ENCODE results near the gene NIPA2. TPM values are rescaled to one million over a fixed set of nuclear protein-coding genes. Genes with fewer than 3 reads are reported as not detected.

The NIPA2 gene
- total RNA-seq (2021) = 77.9 and 79.3 TPM in 2 replicates
- long read RNA-seq, transcript NIPA2-201 (8 exons, 3,233 nt) = minor isoform, 98 of 942 reads
- long read RNA-seq, transcript NIPA2-203 (6 exons, 2,280 nt) = major isoform, 354 of 942 reads
- long read RNA-seq, transcript NIPA2-205 (5 exons, 1,412 nt) = minor isoform, 24 of 942 reads
- long read RNA-seq, transcript NIPA2-204 (7 exons, 3,130 nt) = minor isoform, 95 of 942 reads
- long read RNA-seq, partial matches to known transcripts = 24 of 942 reads
- long read RNA-seq, other reads (novel, unspliced or antisense) = 346 of 942 reads

DNA sequence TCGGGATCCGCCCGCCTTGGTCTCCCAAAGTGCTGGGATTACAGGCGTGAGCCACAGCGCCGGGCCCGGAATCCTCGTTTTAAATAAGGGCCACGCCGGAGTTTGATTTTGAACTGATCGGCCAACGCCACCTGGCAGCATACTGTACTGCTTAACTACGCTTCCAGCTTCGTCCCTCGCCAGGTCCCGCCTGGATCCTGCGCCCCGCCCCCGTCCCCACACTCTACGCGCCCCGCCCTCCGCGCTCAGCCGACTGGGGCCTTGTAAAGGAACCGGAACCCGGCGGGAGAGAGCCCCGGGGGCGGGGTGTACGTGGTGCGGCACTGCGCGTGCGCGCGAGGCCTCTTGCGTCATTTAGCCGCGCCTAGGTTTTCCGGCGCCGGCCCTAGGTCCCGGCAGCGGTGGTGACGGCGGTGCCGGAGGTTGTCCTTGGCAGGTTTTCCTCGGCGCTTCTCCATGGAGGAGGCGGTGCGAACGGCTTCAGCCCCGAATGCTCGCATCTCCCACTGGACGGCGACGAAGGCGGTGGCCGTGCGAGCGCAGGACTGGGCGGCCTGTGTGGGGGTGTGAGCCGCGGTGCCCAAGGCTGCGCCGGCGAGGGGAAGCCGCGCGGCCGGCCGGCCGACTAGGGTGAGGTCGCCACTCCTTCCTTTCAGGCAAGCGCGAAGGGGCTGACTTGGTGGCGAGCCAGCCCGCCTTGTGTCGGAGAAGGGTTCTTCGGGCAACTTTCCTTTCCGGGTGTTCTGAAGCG, at the start of gene NIPA2:
NIPA2 (plus strand) TSS at position 375 of the 751 bp plus-strand sequence. CDS start 13,066 bp downstream, outside the sequence.
- H2BK5ac ChIP-seq (ENCODE audit: insufficient read length, low read length) = no peak within 1 kb of the TSS
- no peak within 1 kb of the TSS for H2BK120ac ChIP-seq (ENCODE audit: low read depth, low read length, poor library complexity, severe bottlenecking)
- H3K18ac ChIP-seq (ENCODE audit: insufficient read length, low read depth, low read length) = peak within 1 kb of the TSS; percentile 76
- peak within 1 kb of the TSS; percentile 53 for H3K27ac ChIP-seq (ENCODE audit: insufficient read length, low read depth, low read length)
- TF ChIP-seq, protein P1, sequence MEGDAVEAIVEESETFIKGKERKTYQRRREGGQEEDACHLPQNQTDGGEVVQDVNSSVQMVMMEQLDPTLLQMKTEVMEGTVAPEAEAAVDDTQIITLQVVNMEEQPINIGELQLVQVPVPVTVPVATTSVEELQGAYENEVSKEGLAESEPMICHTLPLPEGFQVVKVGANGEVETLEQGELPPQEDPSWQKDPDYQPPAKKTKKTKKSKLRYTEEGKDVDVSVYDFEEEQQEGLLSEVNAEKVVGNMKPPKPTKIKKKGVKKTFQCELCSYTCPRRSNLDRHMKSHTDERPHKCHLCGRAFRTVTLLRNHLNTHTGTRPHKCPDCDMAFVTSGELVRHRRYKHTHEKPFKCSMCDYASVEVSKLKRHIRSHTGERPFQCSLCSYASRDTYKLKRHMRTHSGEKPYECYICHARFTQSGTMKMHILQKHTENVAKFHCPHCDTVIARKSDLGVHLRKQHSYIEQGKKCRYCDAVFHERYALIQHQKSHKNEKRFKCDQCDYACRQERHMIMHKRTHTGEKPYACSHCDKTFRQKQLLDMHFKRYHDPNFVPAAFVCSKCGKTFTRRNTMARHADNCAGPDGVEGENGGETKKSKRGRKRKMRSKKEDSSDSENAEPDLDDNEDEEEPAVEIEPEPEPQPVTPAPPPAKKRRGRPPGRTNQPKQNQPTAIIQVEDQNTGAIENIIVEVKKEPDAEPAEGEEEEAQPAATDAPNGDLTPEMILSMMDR (conservative IDR thresholded peaks at IDR 0.05) = no peak; the same call in 2 of the 3 replicates
- no peak within 1 kb of the TSS for H4K8ac ChIP-seq (replicated peaks; ENCODE audit: insufficient read length, low read depth, low read length)
- Mint-ChIP-seq H3K36me3 (ENCODE audit: insufficient read depth in 1 of 3, low read depth in 3 of 3) (peaks cover 14 to 20% (median 15%) of the 10 kb centered on the region in 3 experiments), H3K27me3 (ENCODE audit: low read depth) (peaks cover 2% of the 10 kb centered on the region; the same call in 1 of the 2 replicates), H3K27ac (peak within 1 kb of the TSS; percentile 93 to 97 (median 93)), H3K4me1 (peaks cover 27 to 30% of the 10 kb centered on the region in 2 experiments), H3K4me3 (peak within 1 kb of the TSS; percentile 88 to 97), H3K9me3 (peaks cover 0 to 11% of the 10 kb centered on the region in 2 experiments; a peak in 3 of 5 replicates)
- no peak within 1 kb of the TSS for H2BK12ac ChIP-seq (ENCODE audit: insufficient read length, low read depth, low read length)
- H3T11ph ChIP-seq (ENCODE audit: low read length) = no peak within 1 kb of the TSS
- H3K27me3 ChIP-seq (ENCODE audit: insufficient read depth, low read length) = no peaks in the 10 kb centered on the region
- H3K23me2 ChIP-seq (ENCODE audit: insufficient read length, low read depth, low read length, poor library complexity, severe bottlenecking) = no peaks in the 10 kb centered on the region
- no CpG with 5 or more reads among the region's 83 CpGs for WGBS (ENCODE audit: extremely low coverage, insufficient read length, low lambda C conversion rate)
- H3K56ac ChIP-seq (ENCODE audit: insufficient read length, low read depth, low read length) = no peak within 1 kb of the TSS
- peak within 1 kb of the TSS; percentile 97 for H3K14ac ChIP-seq (ENCODE audit: insufficient read depth, low read length)
- no peak within 1 kb of the TSS for H2AK5ac ChIP-seq (ENCODE audit: insufficient read length, low read length)
- peaks cover 3% of the 10 kb centered on the region for H3K79me1 ChIP-seq (ENCODE audit: insufficient read depth, low read depth, low read length, poor library complexity, severe bottlenecking)
- no peak within 1 kb of the TSS for H3K23ac ChIP-seq (ENCODE audit: insufficient read length, low read depth, low read length)
- no peaks in the 10 kb centered on the region; the same call in 1 of the 2 replicates for H3K4me1 ChIP-seq (ENCODE audit: insufficient read depth, low read length)
- no peak within 1 kb of the TSS for H2BK20ac ChIP-seq (ENCODE audit: low read depth, low read length, poor library complexity, severe bottlenecking)
- no peaks in the 10 kb centered on the region for H4K20me1 ChIP-seq (ENCODE audit: control insufficient read depth, insufficient read depth, insufficient read length)
- no peaks in the 10 kb centered on the region for H3K9me3 ChIP-seq (ENCODE audit: control insufficient read depth, low read depth, low read length)
- H2AFZ ChIP-seq (ENCODE audit: low read length) = no peak within 1 kb of the TSS
- peaks cover 27% of the 10 kb centered on the region; the same call in 1 of the 2 replicates for H3K79me2 ChIP-seq (ENCODE audit: insufficient read depth, low read length)
- peak within 1 kb of the TSS; percentile 58 for H3K4me2 ChIP-seq (ENCODE audit: insufficient read depth, insufficient read length, low read length)
- no peak within 1 kb of the TSS for H3K4ac ChIP-seq (ENCODE audit: low read depth, low read length)
- H3K9ac ChIP-seq (ENCODE audit: extremely low read depth, insufficient read length, low read length) = peak within 1 kb of the TSS; percentile 89
- no peak within 1 kb of the TSS for H2BK15ac ChIP-seq (ENCODE audit: low read depth, low read length)
- H4K91ac ChIP-seq (ENCODE audit: insufficient read length, low read depth, low read length) = no peak within 1 kb of the TSS
- H4K5ac ChIP-seq (ENCODE audit: insufficient read length, low read depth, low read length) = no peak within 1 kb of the TSS
- peak; percentile 99 for DNase-seq

All from H9 (cell line).